Lower leg skin (tissue), 4 donors: ENCODE measurements around the gene STAU1. TPM values are rescaled to one million over a fixed set of nuclear protein-coding genes. Genes with fewer than 3 reads are reported as not detected.
"Not testable (repeated sequence)": the region's sequence is repeated elsewhere in the genome, so short reads cannot be mapped to it uniquely, and the experiment has no call there.

Source experiments
- DNase-seq, 2 donors: peaks; one replicate each; pipeline ENCODE4 v3.0.0-alpha.2; 2019; ENCODE audit warnings: low spot score in 2 of 2
- H3K4me3 ChIP-seq: fragments of 200-600 bp; sonication (generic); 2 replicates; pipeline ENCODE4 v1.5.1; 2017; ENCODE audit warnings: mild to moderate bottlenecking, low read depth; ENCODE audit not compliant: poor library complexity, severe bottlenecking
- CTCF ChIP-seq, 3 donors: fragments of 450-650 bp; IDR thresholded peaks; one replicate each; pipeline ENCODE4 v1.5.1; 2016; ENCODE audit warnings: antibody characterized with exemption in 3 of 3, mild to moderate bottlenecking in 3 of 3, moderate library complexity in 2 of 3
- POLR2A ChIP-seq, 2 donors: fragments of 450-650 bp; IDR thresholded peaks; one replicate each; pipeline ENCODE4 v1.6.1; 2016 to 2017; ENCODE audit warnings: antibody characterized with exemption in 2 of 2, mild to moderate bottlenecking in 1 of 2, moderate library complexity in 1 of 2
- WGBS, 2 donors: methylation state at CpG; one replicate each; pipeline ENCODE4 v1.1.5; 2018; 5-methylcytosine and 5-hydroxymethylcytosine counted together
- intact Hi-C: fragments of 100-400 bp; cut with DNase I; formaldehyde crosslinking; loops from one replicate; pipeline ENCODE4 v1.15.0; 2023; ENCODE audit warnings: low total_unique reads
- total RNA-seq, 4 donors: library from RNA; depleted of rRNA; stranded (reverse); fragments of >200 nt; gene quantifications; one replicate each; pipeline ENCODE4 v1.1.0, GENCODE V29; 2016

Gene STAU1
- total RNA-seq, 4 donors from 2014 or later: 68.4 to 90.0 (median 77.0) TPM

GRCh38 chr20:49171909-49172308 is 16.2 kb downstream of the STAU1 start:
- no peak for DNase-seq
- intact Hi-C loops: no loop called here
- TF ChIP-seq POLR2A (IDR thresholded peaks at IDR 0.05) (no peak), CTCF (IDR thresholded peaks at IDR 0.05) (no peak)
- no peak overlapping the region for H3K4me3 ChIP-seq

- no peak overlapping the region for H3K4me3 ChIP-seq
- WGBS, 2 donors: 96 to 97% methylated on average over 2 of the region's 2 CpGs
- no peak for DNase-seq
- intact Hi-C loops: no loop called here
- no peak for TF ChIP-seq CTCF (IDR thresholded peaks at IDR 0.05)
- TF ChIP-seq POLR2A (IDR thresholded peaks at IDR 0.05): no peak
Measured at GRCh38 chr20:49170714-49171113, 17.4 kb downstream of the STAU1 start.

GRCh38 chr20:49169547-49169946 is 18.6 kb downstream of the STAU1 start:
- 65 to 91% methylated on average over 2 of the region's 2 CpGs for WGBS, 2 donors
- TF ChIP-seq POLR2A (IDR thresholded peaks at IDR 0.05) (no peak), CTCF (IDR thresholded peaks at IDR 0.05) (no peak)
- H3K4me3 ChIP-seq: no peak overlapping the region
- no peak for DNase-seq
- intact Hi-C loops: no loop called here

GRCh38 chr20:49168864-49169263 is 19.3 kb downstream of the STAU1 start:
- intact Hi-C loops, DNase-seq, H3K4me3 ChIP-seq: not testable (repeated sequence)
- WGBS, 2 donors: 84 to 85% methylated on average over 10 of the region's 10 CpGs

- TF ChIP-seq CTCF (IDR thresholded peaks at IDR 0.05): no peak
- intact Hi-C loops: no loop called here
- H3K4me3 ChIP-seq: no peak overlapping the region
- WGBS, 2 donors: 35 to 38% methylated on average over 5 of the region's 5 CpGs
- DNase-seq: no peak
Measured at GRCh38 chr20:49167811-49168507, 20.2 kb downstream of the STAU1 start.

- WGBS, 2 donors: 55 to 65% methylated on average over 1 of the region's 1 CpG
Measured at GRCh38 chr20:49166534-49167449, 21.3 kb downstream of the STAU1 start.

More at GRCh38 chr20:49166534-49167449, 21.3 kb downstream of the STAU1 start:
- TF ChIP-seq CTCF (IDR thresholded peaks at IDR 0.05) (no peak), POLR2A (IDR thresholded peaks at IDR 0.05) (no peak)
- no peak for DNase-seq
- intact Hi-C loops: no loop called here
- H3K4me3 ChIP-seq: no peak overlapping the region
